HepG2 (cell line): ENCODE results near the gene CLTCL1. TPM values are rescaled to one million over a fixed set of nuclear protein-coding genes. Genes with fewer than 3 reads are reported as not detected.

Experiments used
- ARNT ChIP-seq: fragments of 450-650 bp; IDR thresholded peaks from 2 replicates; pipeline ENCODE4 v1.6.1; 2017
- ARNT2 ChIP-seq: sonication (generic); formaldehyde crosslinking; IDR thresholded peaks from 2 replicates; pipeline ENCODE4 v1.8.0; 2022; ENCODE audit warnings: mild to moderate bottlenecking, low read depth, missing genetic modification reagents, moderate library complexity
- BCL3 ChIP-seq: sonication (generic); formaldehyde crosslinking; IDR thresholded peaks from 2 replicates; pipeline ENCODE4 v1.5.1; 2020; ENCODE audit warnings: mild to moderate bottlenecking, missing genetic modification reagents, moderate library complexity
- CCDC6 ChIP-seq: sonication (generic); formaldehyde crosslinking; IDR thresholded peaks from 2 replicates; pipeline ENCODE4 v1.8.1; 2022; ENCODE audit warnings: mild to moderate bottlenecking, missing genetic modification reagents, moderate library complexity
- GPN1 ChIP-seq: sonication (generic); formaldehyde crosslinking; IDR thresholded peaks from 2 replicates; pipeline ENCODE4 v1.5.1; 2020; ENCODE audit warnings: missing genetic modification reagents, borderline replicate concordance
- KDM4B ChIP-seq: sonication (generic); formaldehyde crosslinking; IDR thresholded peaks from 2 replicates; pipeline ENCODE4 v1.4.0; 2020; ENCODE audit warnings: missing genetic modification reagents
- KLF12 ChIP-seq: sonication (generic); formaldehyde crosslinking; IDR thresholded peaks from 2 replicates; pipeline ENCODE4 v1.4.0; 2020; ENCODE audit warnings: missing genetic modification reagents, borderline replicate concordance
- MTERF4 ChIP-seq: sonication (generic); formaldehyde crosslinking; IDR thresholded peaks from 2 replicates; pipeline ENCODE4 v1.8.0; 2023; ENCODE audit warnings: mild to moderate bottlenecking, missing genetic modification reagents
- PHF5A ChIP-seq: IDR thresholded peaks from one replicate; pipeline ENCODE4 v1.6.1; 2018; ENCODE audit warnings: low read depth, missing genetic modification reagents; ENCODE audit not compliant: unreplicated experiment
- POLR2AphosphoS5 ChIP-seq: IDR thresholded peaks from 2 replicates; pipeline ENCODE4 v1.6.1; 2012; ENCODE audit warnings: low read depth, low read length
- RBFOX2 ChIP-seq: fragments of 200-400 bp; formaldehyde crosslinking; IDR thresholded peaks from 2 replicates; pipeline ENCODE4 v1.6.1; 2017; ENCODE audit warnings: low read depth, mild to moderate bottlenecking, low read length
- REL ChIP-seq: sonication (generic); formaldehyde crosslinking; conservative IDR thresholded peaks from 2 replicates; pipeline ENCODE4 v1.8.0; 2022; ENCODE audit warnings: mild to moderate bottlenecking, missing genetic modification reagents, moderate library complexity
- RFX3 ChIP-seq: IDR thresholded peaks from 2 replicates; pipeline ENCODE4 v1.6.1; 2016; ENCODE audit warnings: missing biosample characterization, missing genetic modification reagents
- SIX4 ChIP-seq: sonication (generic); formaldehyde crosslinking; IDR thresholded peaks from 2 replicates; pipeline ENCODE4 v1.4.0; 2020; ENCODE audit warnings: missing genetic modification reagents
- ZNF34 ChIP-seq: sonication (generic); formaldehyde crosslinking; IDR thresholded peaks from 2 replicates; pipeline ENCODE4 v1.4.0; 2020; ENCODE audit warnings: mild to moderate bottlenecking, missing genetic modification reagents, borderline replicate concordance
- ZNF546 ChIP-seq: sonication (generic); formaldehyde crosslinking; conservative IDR thresholded peaks from 2 replicates; pipeline ENCODE4 v1.8.1; 2023; ENCODE audit warnings: mild to moderate bottlenecking, missing genetic modification reagents
- ZNF557 ChIP-seq: sonication (generic); formaldehyde crosslinking; IDR thresholded peaks from 2 replicates; pipeline ENCODE4 v1.4.0; 2020; ENCODE audit warnings: missing genetic modification reagents
- ZNF614 ChIP-seq: IDR thresholded peaks from 2 replicates; pipeline ENCODE4 v1.6.1; 2018; ENCODE audit warnings: missing biosample characterization, missing genetic modification reagents, inconsistent platforms, borderline replicate concordance
- ZNF660 ChIP-seq: sonication (generic); formaldehyde crosslinking; IDR thresholded peaks from 2 replicates; pipeline ENCODE4 v1.5.1; 2020; ENCODE audit warnings: mild to moderate bottlenecking, low read depth, missing genetic modification reagents, borderline replicate concordance
- ZSCAN22 ChIP-seq: sonication (generic); formaldehyde crosslinking; IDR thresholded peaks from 2 replicates; pipeline ENCODE4 v1.4.0; 2020; ENCODE audit warnings: mild to moderate bottlenecking, missing genetic modification reagents
- polyA plus RNA-seq, 8 experiments: library from polyadenylated mRNA; depleted of rRNA in 3 of 8; stranded (reverse) in 7 of 8; unstranded in 1 of 8; fragments of >200 nt; fragmentation: Illumina TruSeq in 4 of 8; extraction: Trizol in 4 of 8; gene quantifications; 2 replicates each; pipeline versions ENCODE4 v1.2.1 to v1.2.3, GENCODE V29; 2011 to 2016; ENCODE audit warnings: low read depth in 4 of 8, missing spikeins in 1 of 8, mixed read lengths in 1 of 8; ENCODE audit not compliant: insufficient read depth in 1 of 8
- total RNA-seq, 5 experiments: library from RNA; depleted of rRNA; stranded (reverse); fragments of >200 nt; fragmentation: Illumina TruSeq; extraction: Trizol; gene quantifications; 2 replicates each; pipeline ENCODE4 v1.2.3, GENCODE V29; 2016; ENCODE audit warnings: low read depth in 1 of 5
- TF ChIP-seq, protein P1 (sequence below): sonication (generic); formaldehyde crosslinking; IDR thresholded peaks from 2 replicates; pipeline ENCODE4 v1.4.0; 2020; ENCODE audit warnings: missing genetic modification reagents
- TF ChIP-seq, protein P2 (sequence below), 2 experiments: sonication (generic) in 1 of 2; formaldehyde crosslinking in 1 of 2; IDR thresholded peaks; 2 replicates each; pipeline versions ENCODE4 v1.4.0 to v1.6.1; 2018 to 2020; ENCODE audit warnings: missing genetic modification reagents in 2 of 2, borderline replicate concordance in 1 of 2, low read depth in 1 of 2, mild to moderate bottlenecking in 1 of 2, missing biosample characterization in 1 of 2
- TF ChIP-seq, protein P3 (sequence below): sonication (generic); formaldehyde crosslinking; IDR thresholded peaks from 2 replicates; pipeline ENCODE4 v1.5.0; 2020; ENCODE audit warnings: mild to moderate bottlenecking, missing genetic modification reagents, borderline replicate concordance

CLTCL1 gene
- total and polyA plus RNA-seq, 2 of the 13 experiments (the other 11 are each of a cell fraction or from before 2014, with no cell fraction given), result 8.1 to 10.9 TPM

DNA sequence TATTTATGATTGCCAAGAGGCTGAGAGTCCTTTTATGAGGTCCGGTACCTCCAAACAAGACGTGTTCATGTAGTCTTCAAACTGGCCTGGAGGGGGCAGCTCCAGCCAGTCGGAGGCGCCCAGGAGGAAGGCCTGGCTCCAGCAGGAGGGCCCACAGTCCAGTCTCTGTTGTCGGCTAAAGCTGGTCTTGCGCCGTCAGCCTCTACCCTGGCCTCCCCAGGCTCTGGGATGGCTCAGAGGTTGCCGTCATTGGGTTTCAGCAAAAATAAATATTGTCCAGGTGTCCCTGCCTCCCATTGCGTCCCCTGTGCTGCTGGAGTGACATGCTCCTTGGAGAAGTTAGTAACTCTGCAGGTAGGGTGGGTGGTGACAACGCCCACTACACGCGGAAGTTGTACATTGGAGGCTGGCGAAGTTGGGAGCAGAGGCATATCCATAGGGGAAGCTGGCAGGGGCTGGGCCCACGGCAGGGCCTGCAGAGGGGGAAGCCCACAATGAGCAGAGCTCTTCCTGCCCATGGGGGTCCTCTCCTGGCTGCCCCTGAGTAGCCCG is 111.9 kb downstream of the CLTCL1 start (continued):
- TF ChIP-seq CCDC6 (CRISPR knock-in tag), result no peak
- no peak for TF ChIP-seq ZNF34 (CRISPR knock-in tag)
- no peak for TF ChIP-seq KDM4B (CRISPR knock-in tag)
- no peak for TF ChIP-seq ZNF660 (CRISPR knock-in tag)
- TF ChIP-seq ARNT, result no peak
- no peak for TF ChIP-seq RBFOX2
- no peak for TF ChIP-seq KLF12
- no peak for TF ChIP-seq RFX3 (CRISPR knock-in tag)
- no peak for TF ChIP-seq ZNF557 (CRISPR knock-in tag)
- TF ChIP-seq, protein P1, sequence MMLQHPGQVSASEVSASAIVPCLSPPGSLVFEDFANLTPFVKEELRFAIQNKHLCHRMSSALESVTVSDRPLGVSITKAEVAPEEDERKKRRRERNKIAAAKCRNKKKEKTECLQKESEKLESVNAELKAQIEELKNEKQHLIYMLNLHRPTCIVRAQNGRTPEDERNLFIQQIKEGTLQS, result no peak
- TF ChIP-seq GPN1, result no peak
- TF ChIP-seq ZSCAN22 (CRISPR knock-in tag), result no peak
- no peak for TF ChIP-seq PHF5A (CRISPR knock-in tag)
- no peak for TF ChIP-seq ARNT2 (CRISPR knock-in tag)
- TF ChIP-seq, protein P2, sequence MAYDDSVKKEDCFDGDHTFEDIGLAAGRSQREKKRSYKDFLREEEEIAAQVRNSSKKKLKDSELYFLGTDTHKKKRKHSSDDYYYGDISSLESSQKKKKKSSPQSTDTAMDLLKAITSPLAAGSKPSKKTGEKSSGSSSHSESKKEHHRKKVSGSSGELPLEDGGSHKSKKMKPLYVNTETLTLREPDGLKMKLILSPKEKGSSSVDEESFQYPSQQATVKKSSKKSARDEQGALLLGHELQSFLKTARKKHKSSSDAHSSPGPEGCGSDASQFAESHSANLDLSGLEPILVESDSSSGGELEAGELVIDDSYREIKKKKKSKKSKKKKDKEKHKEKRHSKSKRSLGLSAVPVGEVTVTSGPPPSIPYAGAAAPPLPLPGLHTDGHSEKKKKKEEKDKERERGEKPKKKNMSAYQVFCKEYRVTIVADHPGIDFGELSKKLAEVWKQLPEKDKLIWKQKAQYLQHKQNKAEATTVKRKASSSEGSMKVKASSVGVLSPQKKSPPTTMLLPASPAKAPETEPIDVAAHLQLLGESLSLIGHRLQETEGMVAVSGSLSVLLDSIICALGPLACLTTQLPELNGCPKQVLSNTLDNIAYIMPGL (CRISPR knock-in tag; IDR thresholded peaks at IDR 0.05; ENCODE audit: borderline replicate concordance in 1 of 2, low read depth in 1 of 2), result peak in 1 of 2 experiments; percentile 63; a peak in 2 of 4 replicates
- TF ChIP-seq SIX4, result no peak
- TF ChIP-seq MTERF4 (CRISPR knock-in tag), result no peak
- TF ChIP-seq, protein P3, sequence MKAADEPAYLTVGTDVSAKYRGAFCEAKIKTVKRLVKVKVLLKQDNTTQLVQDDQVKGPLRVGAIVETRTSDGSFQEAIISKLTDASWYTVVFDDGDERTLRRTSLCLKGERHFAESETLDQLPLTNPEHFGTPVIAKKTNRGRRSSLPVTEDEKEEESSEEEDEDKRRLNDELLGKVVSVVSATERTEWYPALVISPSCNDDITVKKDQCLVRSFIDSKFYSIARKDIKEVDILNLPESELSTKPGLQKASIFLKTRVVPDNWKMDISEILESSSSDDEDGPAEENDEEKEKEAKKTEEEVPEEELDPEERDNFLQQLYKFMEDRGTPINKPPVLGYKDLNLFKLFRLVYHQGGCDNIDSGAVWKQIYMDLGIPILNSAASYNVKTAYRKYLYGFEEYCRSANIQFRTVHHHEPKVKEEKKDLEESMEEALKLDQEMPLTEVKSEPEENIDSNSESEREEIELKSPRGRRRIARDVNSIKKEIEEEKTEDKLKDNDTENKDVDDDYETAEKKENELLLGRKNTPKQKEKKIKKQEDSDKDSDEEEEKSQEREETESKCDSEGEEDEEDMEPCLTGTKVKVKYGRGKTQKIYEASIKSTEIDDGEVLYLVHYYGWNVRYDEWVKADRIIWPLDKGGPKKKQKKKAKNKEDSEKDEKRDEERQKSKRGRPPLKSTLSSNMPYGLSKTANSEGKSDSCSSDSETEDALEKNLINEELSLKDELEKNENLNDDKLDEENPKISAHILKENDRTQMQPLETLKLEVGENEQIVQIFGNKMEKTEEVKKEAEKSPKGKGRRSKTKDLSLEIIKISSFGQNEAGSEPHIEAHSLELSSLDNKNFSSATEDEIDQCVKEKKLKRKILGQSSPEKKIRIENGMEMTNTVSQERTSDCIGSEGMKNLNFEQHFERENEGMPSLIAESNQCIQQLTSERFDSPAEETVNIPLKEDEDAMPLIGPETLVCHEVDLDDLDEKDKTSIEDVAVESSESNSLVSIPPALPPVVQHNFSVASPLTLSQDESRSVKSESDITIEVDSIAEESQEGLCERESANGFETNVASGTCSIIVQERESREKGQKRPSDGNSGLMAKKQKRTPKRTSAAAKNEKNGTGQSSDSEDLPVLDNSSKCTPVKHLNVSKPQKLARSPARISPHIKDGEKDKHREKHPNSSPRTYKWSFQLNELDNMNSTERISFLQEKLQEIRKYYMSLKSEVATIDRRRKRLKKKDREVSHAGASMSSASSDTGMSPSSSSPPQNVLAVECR (CRISPR knock-in tag), result no peak
- no peak for TF ChIP-seq REL
- no peak for TF ChIP-seq BCL3 (CRISPR knock-in tag)
- no peak for TF ChIP-seq POLR2AphosphoS5
- no peak for TF ChIP-seq ZNF546 (CRISPR knock-in tag)
- TF ChIP-seq ZNF614 (CRISPR knock-in tag), result 0 out of 2 replicates have a peak, but pooled peaks have one; percentile 45
